ENCODE data around the gene PTPRN2. TPM values are rescaled to one million over a fixed set of nuclear protein-coding genes. Genes with fewer than 3 reads are reported as not detected.

The PTPRN2 gene
- total and polyA plus RNA-seq, 2 of the 8 experiments (the other 6 are each of a cell fraction or from before 2014, with no cell fraction given) = 2.6 to 4.5 TPM

DNA sequence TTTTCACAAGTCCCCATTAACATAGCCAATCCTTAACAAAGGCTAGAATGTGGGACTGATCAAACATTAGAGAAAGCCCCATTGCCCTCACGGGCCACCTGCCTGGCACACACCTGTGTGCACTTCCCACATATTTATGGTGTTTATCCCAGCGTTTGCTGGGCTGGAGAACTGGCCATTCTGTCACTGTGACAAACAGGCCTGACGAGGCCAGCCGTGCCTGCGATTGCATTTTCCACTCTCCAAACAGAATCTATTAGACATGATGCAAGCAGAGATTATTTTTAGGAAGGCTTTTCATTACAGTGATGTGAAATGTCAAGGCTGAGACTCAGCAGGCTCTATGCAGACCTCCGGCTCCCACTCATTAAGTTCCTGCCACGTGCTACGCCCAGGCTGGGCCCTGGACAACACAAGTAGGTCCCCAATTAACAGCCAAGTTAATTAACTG is 20.4 kb downstream of the PTPRN2 start:
- Histone ChIP-seq H4K5ac (ENCODE audit: insufficient read length, low read depth, low read length) (no peak overlapping the region), H3K56ac (replicated peaks; ENCODE audit: insufficient read length, low read depth, low read length) (no peak overlapping the region), H2AFZ (ENCODE audit: low read length) (no peak overlapping the region), H3K23me2 (ENCODE audit: low read depth, low read length) (no peaks in the 10 kb centered on the region; the same call in 1 of the 2 replicates), H3K9ac (replicated peaks in 1 of 4; ENCODE audit: extremely low read depth in 1 of 4, low read depth in 3 of 4, low read length in 3 of 4) (no peak overlapping the region; a peak in 1 of 7 replicates), H2BK15ac (ENCODE audit: low read length) (no peak overlapping the region), H3K4me2 (ENCODE audit: insufficient read depth in 1 of 2, low read depth in 2 of 2, low read length in 2 of 2) (peak overlapping the region in 1 of 2 experiments; percentile 0; a peak in 1 of 4 replicates), H4K8ac (ENCODE audit: extremely low read depth, insufficient read depth, low read length) (no peak overlapping the region), H3K4me3 (ENCODE audit: extremely low read depth in 1 of 4, insufficient read depth in 2 of 4, low read depth in 3 of 4, low read length in 4 of 4) (no peak overlapping the region), H3K79me1 (ENCODE audit: low read depth, low read length) (no peaks in the 10 kb centered on the region), H3K9me3 (ENCODE audit: insufficient read depth in 2 of 2, low read depth in 1 of 2, low read length in 1 of 2) (peaks cover 0 to 5% of the 10 kb centered on the region in 2 experiments; a peak in 1 of 4 replicates), H2BK5ac (ENCODE audit: low read depth, low read length) (0 out of 2 replicates have a peak overlapping the region, but pooled peaks have one; percentile 16), H3K79me2 (ENCODE audit: control insufficient read depth in 1 of 2, insufficient read depth in 2 of 2, low read length in 2 of 2) (no peaks in the 10 kb centered on the region), H4K91ac (replicated peaks; ENCODE audit: insufficient read length, low read length) (no peak overlapping the region), H3K36me3 (ENCODE audit: control insufficient read depth in 2 of 4, insufficient read depth in 4 of 4, low read length in 3 of 4) (no peaks in the 10 kb centered on the region; a peak in 1 of 8 replicates), H3K4ac (replicated peaks; ENCODE audit: insufficient read length, low read depth, low read length) (no peak overlapping the region), H3K4me1 (replicated peaks in 1 of 4; ENCODE audit: control insufficient read depth in 3 of 4, insufficient read depth in 4 of 4, low read length in 3 of 4) (peaks cover 0 to 11% (median 7%) of the 10 kb centered on the region in 4 experiments; a peak in 5 of 7 replicates), H4K20me1 (replicated peaks in 1 of 2; ENCODE audit: control insufficient read depth in 1 of 2, insufficient read depth in 2 of 2, low read length in 2 of 2) (no peaks in the 10 kb centered on the region), H2BK120ac (replicated peaks; ENCODE audit: low read depth, low read length) (no peak overlapping the region), H2BK20ac (ENCODE audit: low read length) (no peak overlapping the region), H2AK5ac (ENCODE audit: low read depth, low read length) (no peak overlapping the region), H3K27me3 (replicated peaks in 1 of 4; ENCODE audit: control insufficient read depth in 3 of 4, extremely low read depth in 1 of 4, insufficient read depth in 3 of 4, low read length in 3 of 4) (peaks cover 3 to 24% (median 19%) of the 10 kb centered on the region in 4 experiments; a peak in 6 of 7 replicates), H3K27ac (ENCODE audit: low read depth, low read length) (no peak overlapping the region), H3K14ac (ENCODE audit: insufficient read length) (no peak overlapping the region), H2BK12ac (ENCODE audit: low read depth, low read length) (no peak overlapping the region), H3K23ac (ENCODE audit: insufficient read length) (no peak overlapping the region), H3K18ac (ENCODE audit: extremely low read depth, low read length) (no peak overlapping the region)
- POLR2A ChIA-PET (ENCODE audit: partially characterized antibody) = no interaction called here
- WGBS, 2 experiments (ENCODE audit: extremely low coverage in 1 of 2, insufficient coverage in 1 of 2, insufficient read length in 1 of 2, insufficient replicate concordance in 2 of 2, low coverage in 1 of 2, low lambda C conversion rate in 2 of 2, missing lambda C conversion rate in 1 of 2) = 59% methylated on average over 8 of the region's 8 CpGs; no CpG with 5 or more reads in 1 of the 2 experiments
- FAIRE-seq (no peak), DNase-seq (ENCODE audit: low read depth in 1 of 2, low spot score in 2 of 2) (no peak)
- CTCF ChIA-PET (ENCODE audit: partially characterized antibody) = interaction anchor here (1.6 kb wide), 1 partner anchor 15 kb away, joined by 3 read pairs; no protein-coding TSS in a partner anchor
- TF ChIP-seq, protein P1, sequence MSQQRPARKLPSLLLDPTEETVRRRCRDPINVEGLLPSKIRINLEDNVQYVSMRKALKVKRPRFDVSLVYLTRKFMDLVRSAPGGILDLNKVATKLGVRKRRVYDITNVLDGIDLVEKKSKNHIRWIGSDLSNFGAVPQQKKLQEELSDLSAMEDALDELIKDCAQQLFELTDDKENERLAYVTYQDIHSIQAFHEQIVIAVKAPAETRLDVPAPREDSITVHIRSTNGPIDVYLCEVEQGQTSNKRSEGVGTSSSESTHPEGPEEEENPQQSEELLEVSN (IDR thresholded peaks at IDR 0.05) = peak; percentile 51; the same call in 1 of the 2 replicates
- no peak for TF ChIP-seq RNF2 (IDR thresholded peaks at IDR 0.05; ENCODE audit: borderline replicate concordance, low read depth, low read length, missing control alignments, poor library complexity, severe bottlenecking)
- 0 out of 2 replicates have a peak, but pooled peaks have one; percentile 10 for TF ChIP-seq TCF12 (IDR thresholded peaks at IDR 0.05; ENCODE audit: low read depth, low read length)

Data from H1 (cell line).